Prostate gland (tissue), 2 donors: Measurements from ENCODE around the gene EPM2AIP1. TPM values are rescaled to one million over a fixed set of nuclear protein-coding genes. Genes with fewer than 3 reads are reported as not detected.
A peak's percentile ranks its signal among the peaks of the same experiment; 100 is the strongest.

ENCODE experiments used
- DNase-seq: peaks from one replicate; pipeline ENCODE4 v3.0.0-alpha.2; 2019; ENCODE audit warnings: low spot score
- H3K27ac ChIP-seq, 2 donors: fragments of 200-600 bp; sonication (generic); 2 replicates each; pipeline ENCODE4 v1.5.1; 2017 to 2019
- H3K27me3 ChIP-seq: fragments of 200-600 bp; sonication (generic); replicated peaks from 2 replicates; pipeline ENCODE4 v1.5.1; 2019; ENCODE audit not compliant: insufficient read depth
- H3K36me3 ChIP-seq, 2 donors: fragments of 200-600 bp; sonication (generic); 1 replicate in 1 of 2; 2 replicates in 1 of 2; pipeline versions ENCODE4 v1.5.1 to v1.8.1; 2017 to 2019
- H3K4me1 ChIP-seq: fragments of 200-600 bp; sonication (generic); replicated peaks from 2 replicates; pipeline ENCODE4 v1.5.1; 2019
- H3K4me3 ChIP-seq, 2 donors: fragments of 200-600 bp; sonication (generic); 2 replicates each; pipeline ENCODE4 v1.5.1; 2017 to 2019
- H3K9me3 ChIP-seq: fragments of 200-600 bp; sonication (generic); 2 replicates; pipeline ENCODE4 v1.5.1; 2017
- CTCF ChIP-seq, 4 experiments: fragments of 200-600 bp in 2 of 4; fragments of 450-650 bp in 2 of 4; sonication (generic) in 2 of 4; IDR thresholded peaks; 1 replicate in 3 of 4; 2 replicates in 1 of 4; pipeline ENCODE4 v1.5.1; 2016 to 2019; ENCODE audit warnings: antibody characterized with exemption in 4 of 4, mild to moderate bottlenecking in 2 of 4, moderate library complexity in 2 of 4
- POLR2A ChIP-seq: fragments of 450-650 bp; IDR thresholded peaks from one replicate; pipeline ENCODE4 v1.6.1; 2016; ENCODE audit warnings: antibody characterized with exemption, mild to moderate bottlenecking
- POLR2AphosphoS5 ChIP-seq: sonication (generic); formaldehyde crosslinking; IDR thresholded peaks from one replicate; pipeline ENCODE4 v1.6.1; 2017; ENCODE audit warnings: antibody characterized with exemption
- WGBS: methylation state at CpG from one replicate; pipeline ENCODE4 v1.1.5; 2018; 5-methylcytosine and 5-hydroxymethylcytosine counted together
- intact Hi-C: fragments of 100-400 bp; cut with DNase I; formaldehyde crosslinking; loops from one replicate; pipeline ENCODE4 v1.14.2; 2022
- total RNA-seq, 2 donors: library from RNA; depleted of rRNA; stranded (reverse); fragments of >200 nt; gene quantifications; one replicate each; pipeline ENCODE4 v1.1.0, GENCODE V29; 2016

EPM2AIP1 gene
- total RNA-seq, 2 donors from 2014 or later: 13.8 to 14.2 TPM

- Histone ChIP-seq H3K27ac (peak overlapping the region; percentile 57 to 83), H3K36me3 (no peaks in the 10 kb centered on the region), H3K4me3 (no peak overlapping the region), H3K27me3 (no peaks in the 10 kb centered on the region), H3K9me3 (no peaks in the 10 kb centered on the region), H3K4me1 (peaks cover 9% of the 10 kb centered on the region)
- intact Hi-C loops: no loop called here
- WGBS: 68% methylated on average over 1 of the region's 1 CpG
- TF ChIP-seq POLR2AphosphoS5: no peak
- TF ChIP-seq CTCF (IDR thresholded peaks at IDR 0.05): no peak
- DNase-seq: no peak
Observed at GRCh38 chr3:37029111-37029510, 36.2 kb upstream of the EPM2AIP1 start.

GRCh38 chr3:37028329-37028728 is 35.4 kb upstream of the EPM2AIP1 start:
- H3K36me3 ChIP-seq: no peaks in the 10 kb centered on the region
- peaks cover 9% of the 10 kb centered on the region for H3K4me1 ChIP-seq
- no peaks in the 10 kb centered on the region for H3K27me3 ChIP-seq
- intact Hi-C loops: no loop called here
- TF ChIP-seq POLR2AphosphoS5 (no peak), POLR2A (no peak), CTCF (IDR thresholded peaks at IDR 0.05) (no peak)
- H3K9me3 ChIP-seq: no peaks in the 10 kb centered on the region
- no peak overlapping the region for H3K4me3 ChIP-seq
- H3K27ac ChIP-seq: peak overlapping the region in 1 of 2 donors; percentile 83
- no peak for DNase-seq
- 54% methylated on average over 1 of the region's 1 CpG for WGBS

GRCh38 chr3:37026851-37027250 is 33.9 kb upstream of the EPM2AIP1 start:
- Histone ChIP-seq H3K27me3 (no peaks in the 10 kb centered on the region), H3K9me3 (no peaks in the 10 kb centered on the region), H3K36me3 (no peaks in the 10 kb centered on the region), H3K4me1 (peaks cover 9% of the 10 kb centered on the region), H3K27ac (no peak overlapping the region), H3K4me3 (no peak overlapping the region)
- TF ChIP-seq POLR2A: no peak
- TF ChIP-seq CTCF (IDR thresholded peaks at IDR 0.05): no peak
- TF ChIP-seq POLR2AphosphoS5: no peak
- intact Hi-C loops: no loop called here
- DNase-seq: no peak
- WGBS: 93% methylated on average over 5 of the region's 5 CpGs

GRCh38 chr3:37025561-37026335 is 32.8 kb upstream of the EPM2AIP1 start:
- no peak for TF ChIP-seq POLR2A
- TF ChIP-seq CTCF (IDR thresholded peaks at IDR 0.05): no peak
- TF ChIP-seq POLR2AphosphoS5: no peak
- Histone ChIP-seq H3K9me3 (no peaks in the 10 kb centered on the region), H3K36me3 (no peaks in the 10 kb centered on the region), H3K27me3 (no peaks in the 10 kb centered on the region), H3K4me3 (no peak overlapping the region), H3K4me1 (peaks cover 4% of the 10 kb centered on the region), H3K27ac (no peak overlapping the region)
- DNase-seq: no peak
- intact Hi-C loops: loop anchor here (2.0 kb wide), 1 partner anchor 187 kb away; no protein-coding TSS in a partner anchor
- 97% methylated on average over 3 of the region's 3 CpGs for WGBS

GRCh38 chr3:37024820-37025405 is 32.0 kb upstream of the EPM2AIP1 start:
- H3K9me3 ChIP-seq: no peaks in the 10 kb centered on the region
- H3K36me3 ChIP-seq: no peaks in the 10 kb centered on the region
- 99% methylated on average over 3 of the region's 3 CpGs for WGBS

More at GRCh38 chr3:37024820-37025405, 32.0 kb upstream of the EPM2AIP1 start:
- H3K27me3 ChIP-seq: no peaks in the 10 kb centered on the region
- H3K4me1 ChIP-seq: peaks cover 4% of the 10 kb centered on the region
- TF ChIP-seq POLR2AphosphoS5: no peak
- no peak for TF ChIP-seq CTCF (IDR thresholded peaks at IDR 0.05)
- no peak for TF ChIP-seq POLR2A
- H3K4me3 ChIP-seq: no peak overlapping the region
- H3K27ac ChIP-seq: no peak overlapping the region
- no peak for DNase-seq
- intact Hi-C loops: loop anchor here (2.0 kb wide), 1 partner anchor 188 kb away; no protein-coding TSS in a partner anchor
